HCT116 (cell line): ENCODE results near the gene NDUFS6. TPM values are rescaled to one million over a fixed set of nuclear protein-coding genes. Genes with fewer than 3 reads are reported as not detected.

Source experiments
- ATAC-seq: fragments of 200-7000 bp; cut with Tn5 transposase; 2 replicates; pipeline ENCODE4 v1.9.1; 2020; ENCODE audit warnings: mild to moderate bottlenecking, moderate library complexity
- BruUV-seq: library from RNA; stranded (reverse); fragments of 400-500 nt; replicated peaks from 2 replicates; lab custom pipeline; 2021; lab: Mats Ljungman, UMichigan
- CTCF ChIA-PET: fragments of 300-600 bp; sonication (Branson Sonifier 250); formaldehyde crosslinking; loops from one replicate; lab custom pipeline; 2021; ENCODE audit warnings: antibody characterized with exemption; lab: Charles Lee
- POLR2A ChIA-PET: fragments of 300-600, 350-600 bp; sonication (Branson Sonifier 250); formaldehyde crosslinking; loops from one replicate; lab custom pipeline; 2021; ENCODE audit warnings: antibody characterized with exemption; lab: Charles Lee
- RAD21 ChIA-PET, 2 experiments: fragments of 300-600 bp; sonication (Branson Sonifier 250); formaldehyde crosslinking; loops; one replicate each; lab custom pipeline; 2023; ENCODE audit warnings: low total read pairs in 2 of 2; ENCODE audit not compliant: uncharacterized antibody in 2 of 2, unreplicated experiment in 2 of 2, low non-redundant PET in 1 of 2; lab: Charles Lee
- DNase-seq: peaks from one replicate; pipeline ENCODE4 v3.0.0-alpha.2; 2010; ENCODE audit warnings: low read depth, low spot score
- H2AFZ ChIP-seq: fragments of 200-600 bp; shearing (Covaris generic), sonication (generic); 2 replicates; pipeline ENCODE4 v1.6.1; 2017; ENCODE audit warnings: low read depth, mixed run types, mixed read lengths, antibody characterized with exemption, low read length; ENCODE audit not compliant: poor library complexity, severe bottlenecking
- H3K27ac ChIP-seq: 2 replicates; pipeline ENCODE4 v1.5.1; 2012; ENCODE audit warnings: low read depth, low read length
- H3K27me3 ChIP-seq: fragments of 200-600 bp; sonication (generic); 2 replicates; pipeline ENCODE4 v1.6.1; 2016; ENCODE audit warnings: mixed run types, low read length, mixed read lengths; ENCODE audit not compliant: insufficient read depth
- H3K36me3 ChIP-seq, 2 experiments: fragments of 200-500 bp in 1 of 2; fragments of 200-600 bp in 1 of 2; sonication (Bioruptor generic) in 1 of 2; sonication (generic) in 1 of 2; 2 replicates each; pipeline versions ENCODE4 v1.5.1 to v1.6.1; 2014 to 2016; ENCODE audit warnings: low read length in 2 of 2, inconsistent platforms in 1 of 2, mixed read lengths in 1 of 2, mixed run types in 1 of 2; ENCODE audit not compliant: insufficient read depth in 2 of 2, control insufficient read depth in 1 of 2
- H3K4me1 ChIP-seq, 2 experiments: fragments of 200-600 bp in 1 of 2; sonication (generic) in 1 of 2; 2 replicates each; pipeline versions ENCODE4 v1.5.1 to v1.6.1; 2012 to 2017; ENCODE audit warnings: low read length in 2 of 2, inconsistent platforms in 1 of 2, mild to moderate bottlenecking in 1 of 2, mixed read lengths in 1 of 2, mixed run types in 1 of 2, moderate library complexity in 1 of 2; ENCODE audit not compliant: insufficient read depth in 2 of 2, control insufficient read depth in 1 of 2
- H3K4me2 ChIP-seq: fragments of 200-600 bp; sonication (generic); 2 replicates; pipeline ENCODE4 v1.6.1; 2017; ENCODE audit warnings: mixed run types, low read length, mixed read lengths
- H3K4me3 ChIP-seq, 2 experiments: fragments of 200-600 bp in 1 of 2; sonication (generic) in 1 of 2; replicated peaks in 1 of 2; 2 replicates each; pipeline ENCODE4 v1.5.1; 2011 to 2016; ENCODE audit warnings: low read length in 2 of 2, control low read depth in 1 of 2, low read depth in 1 of 2, mild to moderate bottlenecking in 1 of 2, mixed read lengths in 1 of 2, mixed run types in 1 of 2
- H3K79me2 ChIP-seq: fragments of 200-600 bp; sonication (generic); 2 replicates; pipeline ENCODE4 v1.6.1; 2017; ENCODE audit warnings: mild to moderate bottlenecking, mixed run types, low read length, moderate library complexity, mixed read lengths; ENCODE audit not compliant: insufficient read depth
- H3K9ac ChIP-seq: fragments of 200-600 bp; sonication (generic); 2 replicates; pipeline ENCODE4 v1.6.1; 2016; ENCODE audit warnings: low read length, mixed read lengths
- H3K9me2 ChIP-seq: fragments of 200-600 bp; sonication (generic), shearing (Covaris generic); 2 replicates; pipeline ENCODE4 v1.6.1; 2017; ENCODE audit warnings: mixed run types, mild to moderate bottlenecking, moderate library complexity; ENCODE audit not compliant: insufficient read depth
- H3K9me3 ChIP-seq, 2 experiments: fragments of 200-500 bp in 1 of 2; fragments of 200-600 bp in 1 of 2; sonication (Bioruptor generic) in 1 of 2; sonication (generic) in 1 of 2; 2 replicates each; pipeline ENCODE4 v1.6.1; 2014 to 2017; ENCODE audit warnings: low read length in 2 of 2, mixed read lengths in 2 of 2, inconsistent platforms in 1 of 2, low read depth in 1 of 2, mild to moderate bottlenecking in 1 of 2, mixed run types in 1 of 2, moderate library complexity in 1 of 2; ENCODE audit not compliant: control insufficient read depth in 1 of 2, insufficient read depth in 1 of 2
- H4K20me1 ChIP-seq: fragments of 200-600 bp; sonication (generic), shearing (Covaris generic); 2 replicates; pipeline ENCODE4 v1.6.1; 2017; ENCODE audit warnings: mixed run types, mild to moderate bottlenecking, moderate library complexity; ENCODE audit not compliant: insufficient read depth
- FOSL1 ChIP-seq: IDR thresholded peaks from 2 replicates; pipeline ENCODE4 v1.6.1; 2012; ENCODE audit warnings: low read depth
- JUND ChIP-seq: IDR thresholded peaks from 2 replicates; pipeline ENCODE4 v1.6.1; 2012
- POLR2AphosphoS5 ChIP-seq: IDR thresholded peaks from 2 replicates; pipeline ENCODE4 v1.6.1; 2011; ENCODE audit warnings: mild to moderate bottlenecking, low read depth, low read length, moderate library complexity
- RAD21 ChIP-seq: IDR thresholded peaks from 2 replicates; pipeline ENCODE4 v1.6.1; 2012; ENCODE audit warnings: low read depth, mild to moderate bottlenecking
- SIN3A ChIP-seq: IDR thresholded peaks from 2 replicates; pipeline ENCODE4 v1.6.1; 2012; ENCODE audit warnings: low read depth
- TCF7L2 ChIP-seq: IDR thresholded peaks from 2 replicates; pipeline ENCODE4 v1.7.0; 2011; ENCODE audit warnings: borderline replicate concordance, inconsistent platforms; ENCODE audit not compliant: insufficient read depth, insufficient read length; ENCODE audit errors: extremely low read depth
- ZNF274 ChIP-seq: fragments of 200-500 bp; sonication (Bioruptor generic); IDR thresholded peaks from 2 replicates; pipeline ENCODE4 v1.6.1; 2014; ENCODE audit warnings: mild to moderate bottlenecking, low read depth, low read length, inconsistent platforms
- intact Hi-C: fragments of 100-400 bp; cut with micrococcal nuclease; formaldehyde crosslinking; loops from 2 replicates; pipeline ENCODE4 v1.10.0; 2022
- total RNA-seq: library from RNA; stranded (reverse); gene quantifications from one replicate; pipeline ENCODE4 v1.2.1, GENCODE V29; 2021; ENCODE audit not compliant: unreplicated experiment
- TF ChIP-seq, protein P1 (sequence below): IDR thresholded peaks from 2 replicates; pipeline ENCODE4 v1.6.1; 2012
- TF ChIP-seq, protein P2 (sequence below): IDR thresholded peaks from 2 replicates; pipeline ENCODE4 v1.6.1; 2012
- TF ChIP-seq, protein P3 (sequence below): IDR thresholded peaks from 2 replicates; pipeline ENCODE4 v1.6.1; 2012; ENCODE audit warnings: low read depth

The NDUFS6 gene
- total RNA-seq, 1 experiment from 2014 or later = 43.8 TPM

DNA sequence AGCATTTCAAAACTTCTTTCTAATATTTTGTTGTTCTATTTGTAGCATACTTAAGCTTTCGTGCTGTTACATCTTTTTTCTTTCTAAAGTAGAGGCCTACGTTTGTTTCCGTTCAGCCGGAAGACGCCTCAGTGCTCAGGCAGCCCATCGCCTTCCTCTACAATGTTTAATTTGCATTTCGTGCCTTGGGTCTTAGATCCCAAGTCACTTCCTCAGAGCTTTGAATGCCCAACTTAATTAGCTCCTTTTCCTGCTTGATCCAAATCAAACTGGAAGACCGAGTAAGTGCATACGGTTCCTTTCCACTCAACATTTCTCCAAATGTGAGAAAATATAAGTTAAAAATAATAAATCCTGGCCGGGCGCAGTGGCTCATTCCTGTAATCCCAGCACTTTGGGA lies 44.7 kb upstream of the NDUFS6 start:
- TF ChIP-seq, protein P1, sequence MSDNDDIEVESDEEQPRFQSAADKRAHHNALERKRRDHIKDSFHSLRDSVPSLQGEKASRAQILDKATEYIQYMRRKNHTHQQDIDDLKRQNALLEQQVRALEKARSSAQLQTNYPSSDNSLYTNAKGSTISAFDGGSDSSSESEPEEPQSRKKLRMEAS = no peak
- TF ChIP-seq, protein P2, sequence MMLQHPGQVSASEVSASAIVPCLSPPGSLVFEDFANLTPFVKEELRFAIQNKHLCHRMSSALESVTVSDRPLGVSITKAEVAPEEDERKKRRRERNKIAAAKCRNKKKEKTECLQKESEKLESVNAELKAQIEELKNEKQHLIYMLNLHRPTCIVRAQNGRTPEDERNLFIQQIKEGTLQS = no peak
- TF ChIP-seq SIN3A (no peak), ZNF274 (no peak), FOSL1 (no peak), RAD21 (no peak), JUND (no peak), POLR2AphosphoS5 (no peak), TCF7L2 (no peak)
- TF ChIP-seq, protein P3, sequence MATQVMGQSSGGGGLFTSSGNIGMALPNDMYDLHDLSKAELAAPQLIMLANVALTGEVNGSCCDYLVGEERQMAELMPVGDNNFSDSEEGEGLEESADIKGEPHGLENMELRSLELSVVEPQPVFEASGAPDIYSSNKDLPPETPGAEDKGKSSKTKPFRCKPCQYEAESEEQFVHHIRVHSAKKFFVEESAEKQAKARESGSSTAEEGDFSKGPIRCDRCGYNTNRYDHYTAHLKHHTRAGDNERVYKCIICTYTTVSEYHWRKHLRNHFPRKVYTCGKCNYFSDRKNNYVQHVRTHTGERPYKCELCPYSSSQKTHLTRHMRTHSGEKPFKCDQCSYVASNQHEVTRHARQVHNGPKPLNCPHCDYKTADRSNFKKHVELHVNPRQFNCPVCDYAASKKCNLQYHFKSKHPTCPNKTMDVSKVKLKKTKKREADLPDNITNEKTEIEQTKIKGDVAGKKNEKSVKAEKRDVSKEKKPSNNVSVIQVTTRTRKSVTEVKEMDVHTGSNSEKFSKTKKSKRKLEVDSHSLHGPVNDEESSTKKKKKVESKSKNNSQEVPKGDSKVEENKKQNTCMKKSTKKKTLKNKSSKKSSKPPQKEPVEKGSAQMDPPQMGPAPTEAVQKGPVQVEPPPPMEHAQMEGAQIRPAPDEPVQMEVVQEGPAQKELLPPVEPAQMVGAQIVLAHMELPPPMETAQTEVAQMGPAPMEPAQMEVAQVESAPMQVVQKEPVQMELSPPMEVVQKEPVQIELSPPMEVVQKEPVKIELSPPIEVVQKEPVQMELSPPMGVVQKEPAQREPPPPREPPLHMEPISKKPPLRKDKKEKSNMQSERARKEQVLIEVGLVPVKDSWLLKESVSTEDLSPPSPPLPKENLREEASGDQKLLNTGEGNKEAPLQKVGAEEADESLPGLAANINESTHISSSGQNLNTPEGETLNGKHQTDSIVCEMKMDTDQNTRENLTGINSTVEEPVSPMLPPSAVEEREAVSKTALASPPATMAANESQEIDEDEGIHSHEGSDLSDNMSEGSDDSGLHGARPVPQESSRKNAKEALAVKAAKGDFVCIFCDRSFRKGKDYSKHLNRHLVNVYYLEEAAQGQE = no peak
- Histone ChIP-seq H3K9me3 (no peaks in the 10 kb centered on the region), H3K4me2 (no peak overlapping the region), H2AFZ (no peak overlapping the region), H3K9me2 (no peaks in the 10 kb centered on the region), H3K4me1 (no peaks in the 10 kb centered on the region), H3K36me3 (no peaks in the 10 kb centered on the region), H3K27me3 (peaks cover 9% of the 10 kb centered on the region; the same call in 1 of the 2 replicates), H3K79me2 (no peaks in the 10 kb centered on the region), H3K9ac (no peak overlapping the region), H3K4me3 (no peak overlapping the region), H4K20me1 (no peaks in the 10 kb centered on the region), H3K27ac (no peak overlapping the region)
- intact Hi-C loops = no loop called here
- RAD21 ChIA-PET = no interaction called here
- ATAC-seq (no peak), DNase-seq (no peak)
- BruUV-seq = no TSS peak
- CTCF ChIA-PET = no interaction called here
- POLR2A ChIA-PET = no interaction called here
